NCI-H1930 (cell line): ENCODE measurements around the gene GVQW3.
A peak's percentile ranks its signal among the peaks of the same experiment; 100 is the strongest.

Experiments used
- DNase-seq, 2 experiments: peaks; one replicate each; lab custom pipeline; 2025; lab: John Stamatoyannopoulos, UW

GVQW3 gene

DNA sequence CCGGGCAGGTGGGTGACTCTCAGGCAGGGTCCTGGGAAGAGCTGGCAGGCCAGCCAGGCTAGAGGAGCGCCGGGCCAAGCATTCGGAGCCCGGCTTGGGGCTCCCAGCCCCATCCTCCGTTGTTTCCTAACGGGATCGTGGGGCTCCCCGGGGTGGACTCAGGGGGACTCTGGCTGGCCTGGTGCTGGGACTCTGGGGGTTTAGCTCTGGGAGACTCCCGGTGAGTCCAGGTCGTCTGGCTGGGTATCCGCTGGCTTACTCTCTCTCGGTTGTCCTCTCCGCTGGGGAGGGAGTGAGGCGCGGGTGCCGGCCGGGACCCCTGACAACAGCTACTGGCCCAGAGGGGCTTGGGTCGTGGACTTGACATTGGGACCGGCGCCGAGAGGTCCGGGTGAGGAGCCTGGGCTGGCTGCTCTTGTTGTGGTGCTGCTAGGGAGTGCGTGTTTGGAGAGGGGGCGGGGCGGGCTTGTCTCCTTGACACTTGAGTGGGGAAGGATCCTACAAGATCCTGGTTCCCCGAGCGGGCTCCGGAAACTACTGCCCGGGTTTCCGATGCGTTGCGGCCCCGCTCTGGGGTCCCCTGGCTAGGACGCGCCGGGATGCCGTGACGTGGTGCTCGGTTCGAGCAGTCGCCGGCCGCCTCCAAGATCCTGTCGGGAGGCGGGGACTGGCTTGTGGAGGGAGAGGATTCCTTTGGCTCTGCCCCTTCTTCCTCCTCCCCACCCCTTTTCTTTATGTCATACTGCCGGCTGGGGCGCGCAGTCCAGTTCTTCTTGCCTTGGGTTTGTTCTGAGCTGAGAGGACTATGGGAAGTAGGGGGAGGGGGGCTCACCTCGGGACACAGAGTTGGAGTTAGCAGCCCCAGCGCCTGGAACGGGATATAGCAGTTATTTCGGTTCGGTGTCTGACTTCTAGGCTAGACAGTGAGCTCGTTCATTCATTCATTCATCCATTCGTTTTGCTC lies 64.3 kb downstream of the GVQW3 start:
- DNase-seq = peak; percentile 16 to 30

GRCh38 chr11:76448506-76448905 lies 67.4 kb downstream of the GVQW3 start:
- DNase-seq = no peak

DNA sequence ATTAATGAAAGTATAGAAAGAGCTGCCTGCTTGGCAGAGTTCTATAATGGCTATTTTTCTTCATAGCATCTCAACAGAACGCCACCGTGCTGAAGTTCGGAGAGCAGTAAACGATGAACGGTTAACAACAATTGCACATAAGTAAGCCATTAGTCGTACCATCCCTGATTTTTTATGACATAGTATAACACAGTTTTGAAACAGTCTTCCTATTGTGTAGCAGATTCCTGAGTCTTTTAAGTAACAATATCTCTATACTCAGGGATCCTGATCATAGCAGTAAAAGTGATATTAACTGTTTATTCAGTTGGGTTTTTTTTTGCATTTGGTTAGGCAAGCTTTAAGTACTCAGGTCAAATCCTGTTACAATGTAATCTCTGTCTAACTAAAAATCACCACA lies 72.1 kb downstream of the GVQW3 start:
- DNase-seq = no peak

GRCh38 chr11:76455331-76455730 lies 74.2 kb downstream of the GVQW3 start:
- no peak for DNase-seq

- no peak for DNase-seq
These were observed 74.8 kb downstream of the GVQW3 start for GRCh38 chr11:76455931-76456330.

DNA sequence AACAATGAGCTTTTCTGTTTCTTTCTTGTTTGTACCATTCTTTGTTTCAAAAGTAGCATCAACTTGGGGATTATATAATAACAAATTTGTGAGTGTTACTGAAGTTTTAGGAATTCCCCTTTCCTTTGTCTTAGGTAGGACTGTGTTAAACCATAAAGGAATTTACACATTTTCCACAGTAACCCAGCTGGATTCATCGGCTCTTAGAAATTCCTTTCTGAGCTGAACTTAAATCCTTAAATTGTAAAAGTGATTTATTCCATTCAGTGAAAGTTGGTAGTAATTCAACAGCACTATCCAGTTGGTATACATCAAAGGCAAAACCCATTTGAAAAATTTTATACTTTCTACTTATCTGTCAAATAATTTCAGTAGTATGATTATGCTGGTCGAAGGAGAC lies 75.4 kb downstream of the GVQW3 start:
- DNase-seq = no peak
